Measurements from ENCODE around the gene ERCC6L.

Gene ERCC6L, protein sequence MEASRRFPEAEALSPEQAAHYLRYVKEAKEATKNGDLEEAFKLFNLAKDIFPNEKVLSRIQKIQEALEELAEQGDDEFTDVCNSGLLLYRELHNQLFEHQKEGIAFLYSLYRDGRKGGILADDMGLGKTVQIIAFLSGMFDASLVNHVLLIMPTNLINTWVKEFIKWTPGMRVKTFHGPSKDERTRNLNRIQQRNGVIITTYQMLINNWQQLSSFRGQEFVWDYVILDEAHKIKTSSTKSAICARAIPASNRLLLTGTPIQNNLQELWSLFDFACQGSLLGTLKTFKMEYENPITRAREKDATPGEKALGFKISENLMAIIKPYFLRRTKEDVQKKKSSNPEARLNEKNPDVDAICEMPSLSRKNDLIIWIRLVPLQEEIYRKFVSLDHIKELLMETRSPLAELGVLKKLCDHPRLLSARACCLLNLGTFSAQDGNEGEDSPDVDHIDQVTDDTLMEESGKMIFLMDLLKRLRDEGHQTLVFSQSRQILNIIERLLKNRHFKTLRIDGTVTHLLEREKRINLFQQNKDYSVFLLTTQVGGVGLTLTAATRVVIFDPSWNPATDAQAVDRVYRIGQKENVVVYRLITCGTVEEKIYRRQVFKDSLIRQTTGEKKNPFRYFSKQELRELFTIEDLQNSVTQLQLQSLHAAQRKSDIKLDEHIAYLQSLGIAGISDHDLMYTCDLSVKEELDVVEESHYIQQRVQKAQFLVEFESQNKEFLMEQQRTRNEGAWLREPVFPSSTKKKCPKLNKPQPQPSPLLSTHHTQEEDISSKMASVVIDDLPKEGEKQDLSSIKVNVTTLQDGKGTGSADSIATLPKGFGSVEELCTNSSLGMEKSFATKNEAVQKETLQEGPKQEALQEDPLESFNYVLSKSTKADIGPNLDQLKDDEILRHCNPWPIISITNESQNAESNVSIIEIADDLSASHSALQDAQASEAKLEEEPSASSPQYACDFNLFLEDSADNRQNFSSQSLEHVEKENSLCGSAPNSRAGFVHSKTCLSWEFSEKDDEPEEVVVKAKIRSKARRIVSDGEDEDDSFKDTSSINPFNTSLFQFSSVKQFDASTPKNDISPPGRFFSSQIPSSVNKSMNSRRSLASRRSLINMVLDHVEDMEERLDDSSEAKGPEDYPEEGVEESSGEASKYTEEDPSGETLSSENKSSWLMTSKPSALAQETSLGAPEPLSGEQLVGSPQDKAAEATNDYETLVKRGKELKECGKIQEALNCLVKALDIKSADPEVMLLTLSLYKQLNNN

DNA sequence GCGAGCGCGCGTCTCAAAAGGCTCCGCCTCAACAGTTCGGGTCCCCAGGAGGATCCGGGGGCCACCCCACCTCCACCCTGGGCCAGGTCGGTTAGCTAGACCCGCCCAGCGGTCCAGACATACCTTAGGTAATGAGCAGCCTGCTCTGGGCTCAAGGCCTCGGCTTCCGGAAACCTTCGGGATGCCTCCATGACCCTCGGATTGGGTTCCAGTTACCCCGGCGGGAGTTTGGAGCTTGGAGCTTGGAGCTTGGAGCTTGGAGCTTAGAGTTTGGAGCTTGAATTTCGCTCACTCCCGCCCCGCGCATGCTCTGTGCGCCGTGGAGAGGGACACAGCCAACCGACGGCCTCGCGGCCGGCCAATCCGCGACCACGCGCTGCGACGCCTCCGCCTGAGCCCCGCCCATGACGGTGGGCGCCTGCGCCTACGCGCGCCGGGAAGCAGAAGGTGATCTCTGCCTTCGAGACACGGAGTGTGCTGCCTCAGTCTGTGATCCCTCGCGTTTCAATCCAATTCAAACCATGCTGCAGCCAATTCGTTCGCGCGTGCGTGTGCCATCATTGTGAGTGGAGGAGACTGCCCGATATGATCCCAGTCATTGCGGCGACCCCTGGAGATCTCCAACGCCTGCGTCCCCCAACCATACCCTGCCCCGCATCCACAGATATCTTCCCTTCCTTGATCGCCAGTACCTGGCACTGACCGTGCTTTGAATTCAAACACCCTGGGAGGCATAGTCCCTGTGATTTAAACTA, at the start of gene ERCC6L:
TSS of gene ERCC6L (minus strand) at position 307 of the 755 bp plus-strand sequence. CDS start at position 191, 116 bp downstream.
- peak; percentile 96 for FAIRE-seq

DNA sequence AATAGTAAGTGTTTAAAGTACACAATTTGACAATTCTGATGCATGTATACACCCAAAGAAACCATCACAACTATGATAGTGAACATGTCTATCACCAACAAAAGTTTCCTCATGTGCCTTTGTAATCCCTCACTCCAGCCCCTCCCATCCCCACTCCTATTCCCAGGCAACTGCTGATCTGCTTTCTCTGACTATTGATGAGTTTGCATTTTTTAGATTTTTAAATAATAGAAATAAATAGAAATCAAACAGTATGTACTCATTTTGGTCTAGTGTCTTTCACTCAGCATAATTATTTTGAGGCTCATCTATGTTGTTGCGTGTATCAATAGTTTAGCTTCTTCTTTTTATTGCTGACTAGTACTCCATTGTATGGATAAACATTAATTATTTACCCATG, 43.5 kb upstream of the ERCC6L start:
- FAIRE-seq (no peak), DNase-seq (ENCODE audit: insufficient read length, low spot score) (no peak)

More for the DNA sequence above, at the start of gene ERCC6L:
- peak; percentile 82 for DNase-seq (ENCODE audit: insufficient read length, low spot score)

DNA sequence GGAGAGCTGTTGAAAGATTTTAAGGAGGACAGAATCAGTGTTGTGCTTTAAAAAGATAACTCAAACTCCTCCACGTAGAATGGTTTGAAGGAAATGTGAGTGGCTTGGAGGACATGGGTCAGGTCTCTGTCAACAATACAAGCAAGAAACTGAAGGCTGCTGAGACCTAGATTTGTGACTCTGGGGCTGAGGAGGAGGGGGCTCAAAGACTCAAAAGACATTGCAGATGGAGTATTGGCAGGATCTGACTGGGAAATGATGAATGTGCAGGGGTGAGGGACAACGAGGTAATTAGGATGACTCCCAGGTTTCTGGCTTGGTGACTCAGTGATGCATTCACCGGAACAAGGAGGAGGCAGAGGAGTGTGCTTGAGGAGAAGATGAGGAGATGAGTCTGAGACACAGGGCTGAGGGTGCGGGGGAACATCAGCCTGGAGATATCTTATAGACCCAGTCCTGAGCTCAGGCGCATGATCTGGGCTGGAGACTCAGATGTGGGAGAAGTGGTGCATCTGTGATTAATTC, 41.6 kb upstream of the ERCC6L start:
- FAIRE-seq (no peak), DNase-seq (ENCODE audit: insufficient read length, low spot score) (no peak)

DNA sequence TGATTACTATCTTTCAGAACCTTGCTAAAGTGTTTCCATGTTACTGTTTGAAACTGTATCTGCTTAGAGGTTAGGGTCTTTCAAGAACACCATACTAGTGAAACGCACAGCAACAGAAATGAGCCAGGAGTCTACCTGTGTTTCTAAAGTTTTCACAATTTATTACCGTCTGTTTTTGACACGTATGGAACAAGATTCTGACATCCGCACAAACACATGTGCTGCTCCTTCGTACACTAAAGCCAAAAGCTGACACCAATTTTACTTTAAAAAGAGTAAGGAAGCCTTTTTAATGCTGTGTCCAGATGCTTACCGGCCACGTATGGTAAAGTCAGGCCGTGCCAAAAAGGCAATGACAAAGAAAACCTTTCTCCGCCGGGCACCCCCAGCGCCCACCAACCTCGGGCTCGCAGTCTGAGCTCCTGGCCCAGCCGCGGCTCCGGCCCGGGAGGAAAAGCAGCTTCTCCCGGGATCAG, 37.7 kb upstream of the ERCC6L start:
- FAIRE-seq (peak; percentile 23), DNase-seq (ENCODE audit: insufficient read length, low spot score) (no peak)

DNA sequence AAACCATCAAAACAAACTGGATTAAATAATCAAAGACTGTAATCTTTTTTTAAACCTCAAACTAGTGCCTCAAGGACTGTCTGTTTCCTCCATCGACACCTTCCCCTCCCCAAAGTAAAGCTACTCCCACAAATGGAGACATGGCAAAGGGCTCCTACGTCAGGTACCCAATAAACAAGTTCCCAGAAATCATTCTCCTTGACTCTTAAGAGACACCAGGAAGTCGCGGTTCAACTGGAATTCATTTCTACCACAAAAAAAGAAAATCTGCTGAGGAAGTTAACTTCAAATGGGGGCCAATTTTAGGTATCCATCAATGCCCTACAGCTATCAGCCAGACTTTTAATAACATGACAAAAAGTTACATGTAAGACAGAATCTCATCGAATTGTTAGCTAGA, 35.7 kb upstream of the ERCC6L start:
- no peak for FAIRE-seq
- no peak for DNase-seq (ENCODE audit: insufficient read length, low spot score)

DNA sequence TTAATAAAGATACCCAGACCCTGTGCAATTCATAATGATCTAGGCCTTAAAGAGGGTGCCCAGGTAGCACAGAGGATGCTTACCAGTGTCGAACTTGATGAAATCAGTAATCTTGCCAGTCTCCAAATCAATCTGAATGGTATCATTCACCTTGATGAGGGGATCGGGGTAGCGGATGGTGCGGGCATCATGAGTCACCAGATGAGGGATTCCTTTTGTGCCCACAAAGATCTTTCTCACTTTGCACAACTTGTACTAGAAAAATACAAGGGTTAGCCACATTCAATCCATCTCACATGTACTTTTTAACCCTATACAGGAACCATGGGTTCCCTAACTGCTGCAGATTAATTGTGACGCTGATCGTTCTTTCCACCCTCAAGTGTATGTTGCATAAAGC, 34.9 kb upstream of the ERCC6L start:
- DNase-seq (ENCODE audit: insufficient read length, low spot score) (no peak), FAIRE-seq (no peak)

DNA sequence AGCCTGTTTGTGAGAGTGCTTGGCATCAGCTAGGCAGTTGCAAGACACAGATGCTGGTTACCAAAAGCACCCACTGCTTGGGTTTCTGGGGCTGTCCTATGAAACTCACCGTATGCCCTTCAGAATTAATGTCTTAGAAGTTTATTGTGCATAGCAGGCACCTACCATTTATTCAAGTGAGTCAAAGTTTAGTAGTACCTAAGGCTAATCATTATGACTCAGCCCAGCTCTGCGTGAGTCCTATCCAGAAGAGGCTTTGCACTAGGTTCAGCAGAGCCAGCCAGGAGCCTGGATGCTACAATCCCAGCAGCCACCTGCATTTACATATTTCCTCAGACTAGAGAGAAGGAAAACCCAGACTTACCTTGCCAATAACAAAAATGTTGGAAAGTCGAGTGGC, 34.0 kb upstream of the ERCC6L start:
- FAIRE-seq (no peak), DNase-seq (ENCODE audit: insufficient read length, low spot score) (no peak)

DNA sequence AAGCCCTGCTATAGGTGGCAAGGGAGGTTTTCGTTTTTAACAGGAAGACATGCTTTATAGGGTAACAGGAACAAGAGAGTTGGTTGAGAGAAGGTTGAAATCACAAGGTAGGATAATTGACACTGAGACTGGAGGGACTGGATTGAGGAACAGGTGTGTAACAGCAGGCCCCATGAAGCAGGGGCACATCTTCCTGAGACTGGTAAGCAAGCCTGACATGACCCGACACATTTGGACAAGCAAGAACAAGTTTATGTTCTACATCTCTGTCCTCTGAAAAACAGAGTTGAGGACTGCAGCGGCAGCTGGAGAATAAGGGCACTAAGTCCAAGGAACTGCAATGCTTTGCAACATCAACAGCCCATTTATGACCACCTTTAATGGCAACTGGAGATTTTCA, 33.0 kb upstream of the ERCC6L start:
- DNase-seq (ENCODE audit: insufficient read length, low spot score) (no peak), FAIRE-seq (no peak)

DNA sequence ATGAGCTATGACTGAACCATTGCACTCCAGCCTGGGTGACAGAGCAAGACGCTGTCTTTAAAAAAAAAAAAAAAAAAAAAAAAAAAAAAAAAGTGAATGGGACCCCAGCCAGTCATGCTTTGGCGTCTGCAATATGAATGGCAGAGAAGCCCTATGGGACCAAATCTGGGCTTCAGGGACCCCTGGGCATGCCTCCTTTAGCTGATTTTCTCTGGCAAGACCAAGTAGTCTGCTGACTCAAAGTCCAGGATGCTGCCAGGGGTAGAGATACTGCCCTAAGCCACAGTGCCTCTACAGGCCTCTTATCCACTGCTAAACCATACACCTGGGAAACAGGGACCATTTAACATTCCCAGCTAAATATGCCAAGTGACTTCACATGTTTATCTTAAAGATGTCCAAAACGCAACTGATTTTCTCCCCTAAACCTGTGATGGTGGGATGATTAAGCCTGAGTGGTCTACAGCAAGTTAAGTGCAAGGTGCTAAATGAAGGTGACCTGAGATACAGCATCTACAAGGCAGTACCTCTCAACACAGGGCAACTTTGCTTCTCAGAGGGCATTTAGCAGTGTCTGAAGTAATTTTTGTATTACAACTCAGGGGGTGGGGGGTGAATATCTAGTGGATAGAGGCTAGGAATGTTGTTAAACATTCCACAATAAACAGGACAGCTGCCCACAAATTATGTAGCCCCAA, 32.4 kb upstream of the ERCC6L start:
- DNase-seq (ENCODE audit: insufficient read length, low spot score) (no peak), FAIRE-seq (no peak)

DNA sequence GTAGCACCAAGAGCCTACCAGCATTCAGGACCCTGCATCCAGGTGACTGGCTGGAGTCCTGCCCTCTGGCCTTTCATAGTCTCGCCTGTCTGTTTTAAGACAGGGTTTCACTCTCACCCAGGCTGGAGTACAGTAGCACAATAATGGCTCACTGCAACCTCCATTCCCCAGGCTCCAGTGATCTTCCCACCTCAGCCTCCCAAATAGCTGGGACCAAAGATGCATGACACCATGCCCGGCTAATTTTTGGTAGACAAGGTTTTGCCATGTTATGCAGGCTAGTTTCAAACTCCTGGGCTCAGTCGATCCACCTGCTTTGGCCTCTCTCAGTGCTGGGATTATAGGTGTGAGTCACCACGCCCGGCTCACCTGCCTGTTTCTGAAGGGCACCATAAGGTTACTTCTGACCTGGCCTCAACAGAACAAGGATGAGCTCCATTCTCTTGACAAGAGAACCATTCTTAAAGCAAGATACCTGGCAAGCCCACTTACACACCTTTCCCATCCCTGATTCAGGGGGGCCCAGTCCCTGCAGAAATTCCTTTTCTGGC, 31.6 kb upstream of the ERCC6L start:
- DNase-seq (ENCODE audit: insufficient read length, low spot score), result no peak
- FAIRE-seq, result no peak

DNA sequence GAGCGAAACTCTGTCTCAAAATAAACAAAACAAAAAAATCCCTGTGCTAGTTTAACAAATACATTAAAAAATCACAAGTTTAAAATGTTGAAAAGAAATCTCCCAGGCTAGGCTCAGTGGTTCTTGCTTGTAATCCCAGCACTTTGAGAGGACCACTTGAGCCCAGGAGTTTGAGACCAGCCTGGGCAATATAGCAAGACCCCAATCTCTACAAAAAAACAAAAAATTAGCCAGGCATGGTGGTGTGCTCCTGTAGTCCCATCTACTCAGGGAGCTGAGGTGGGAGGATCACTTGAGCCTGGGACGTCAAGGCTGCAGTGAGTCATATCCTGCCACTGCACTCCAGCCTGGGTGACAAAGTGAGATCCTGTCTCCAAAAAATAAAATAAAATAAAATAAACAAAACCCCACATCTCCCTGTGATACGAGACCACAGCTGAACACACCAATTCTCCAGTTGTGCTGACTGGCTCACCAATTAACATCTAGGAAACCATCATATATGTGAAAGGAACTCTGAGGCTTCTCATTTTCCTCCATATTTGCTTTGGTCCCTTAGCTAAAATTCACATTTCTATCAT, 30.9 kb upstream of the ERCC6L start:
- DNase-seq (ENCODE audit: insufficient read length, low spot score), result no peak
- FAIRE-seq, result no peak

DNA sequence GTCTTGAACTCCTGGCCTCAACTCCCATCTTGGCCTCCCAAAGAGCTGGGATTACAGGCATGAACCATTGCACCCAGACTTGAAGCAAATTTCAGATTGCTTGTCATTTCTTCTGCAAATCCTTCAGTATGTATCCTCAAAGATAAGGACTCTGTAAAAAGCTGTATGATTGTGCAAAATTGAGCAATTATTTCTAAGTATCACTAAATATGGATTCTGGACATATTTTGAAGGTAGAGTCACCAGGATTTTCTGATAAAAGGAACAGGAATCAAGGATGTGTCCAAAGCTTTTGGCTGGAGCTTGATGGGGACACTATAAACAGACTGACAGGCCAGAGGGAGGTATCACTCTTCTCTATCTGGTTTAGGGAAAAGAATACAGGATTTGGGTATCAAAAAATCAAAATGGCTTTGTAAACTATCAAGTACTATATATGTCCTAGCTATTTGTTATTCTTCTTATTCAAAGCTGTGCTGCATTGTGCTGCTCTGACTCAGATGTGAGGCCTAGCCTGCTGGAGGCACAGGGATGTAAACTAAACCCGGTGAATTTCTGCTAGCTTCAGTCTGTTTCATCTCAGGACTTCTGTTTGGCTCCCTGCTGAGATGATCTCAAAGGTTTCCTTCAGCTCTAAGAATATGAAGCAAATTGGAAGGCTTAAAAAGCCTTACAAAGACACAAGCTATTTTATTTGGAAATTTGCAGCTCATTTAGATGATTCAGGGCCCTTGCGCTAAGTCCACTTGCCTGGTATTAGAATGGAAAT, 30.0 kb upstream of the ERCC6L start:
- DNase-seq (ENCODE audit: insufficient read length, low spot score) (no peak), FAIRE-seq (no peak)

DNA sequence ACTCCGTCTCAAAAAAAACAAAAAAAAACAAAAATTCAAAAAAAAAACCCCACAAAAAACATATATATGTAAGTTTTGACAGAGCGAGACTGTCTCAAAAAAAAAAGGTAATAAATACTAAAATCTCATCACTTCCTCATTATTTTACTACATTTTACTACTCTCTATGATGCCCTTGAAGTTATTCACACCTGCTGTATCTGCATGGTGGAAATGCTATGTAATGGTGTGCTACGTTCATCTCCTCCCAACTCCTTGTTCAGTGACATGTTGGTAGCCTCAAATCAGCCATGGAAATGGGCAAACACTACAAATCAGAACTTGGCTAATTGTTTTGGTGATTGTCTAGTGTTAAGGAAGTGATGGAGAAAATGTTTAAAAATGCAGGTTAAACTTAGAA, 26.4 kb upstream of the ERCC6L start:
- DNase-seq (ENCODE audit: insufficient read length, low spot score) (no peak), FAIRE-seq (peak; percentile 57)

DNA sequence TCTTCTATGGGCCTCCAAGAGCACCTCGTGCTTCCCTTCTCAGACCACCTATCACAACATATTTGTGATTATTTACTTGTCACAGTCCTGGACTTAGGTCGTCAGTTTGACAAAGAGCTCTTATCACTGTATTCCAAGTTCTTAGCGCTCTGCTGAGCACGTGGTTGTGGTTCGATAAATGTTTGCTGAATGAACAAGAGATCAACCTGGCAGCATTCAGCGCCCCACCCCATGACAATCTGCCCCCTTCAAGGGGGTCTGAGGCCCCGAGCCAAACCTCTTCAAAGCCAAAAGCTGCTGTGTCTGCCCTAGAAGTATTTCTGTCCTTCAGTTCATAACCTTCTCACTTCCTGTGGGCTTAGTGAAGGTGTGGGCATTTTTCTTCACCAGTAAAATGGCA, 23.2 kb upstream of the ERCC6L start:
- FAIRE-seq (no peak), DNase-seq (ENCODE audit: insufficient read length, low spot score) (no peak)

DNA sequence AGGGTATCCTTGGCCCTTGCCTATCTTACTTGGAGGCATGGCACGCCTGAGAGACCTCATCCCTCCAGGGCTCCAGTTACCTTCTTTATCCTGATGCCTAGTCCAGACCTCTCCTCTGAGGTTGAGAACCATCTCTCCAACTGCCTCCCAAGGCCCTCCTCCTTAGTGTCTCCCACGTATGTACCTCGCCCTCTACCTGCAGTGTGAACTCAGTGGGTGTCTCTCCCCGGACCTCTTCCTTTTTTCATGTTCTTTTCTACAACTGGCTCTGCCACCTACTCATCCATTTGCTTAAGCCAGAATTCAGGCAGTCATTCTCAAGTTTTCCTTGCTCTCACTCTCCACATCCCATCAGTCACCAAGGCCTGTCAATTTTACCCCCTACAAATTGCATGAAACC, 21.6 kb upstream of the ERCC6L start:
- FAIRE-seq, result no peak

DNA sequence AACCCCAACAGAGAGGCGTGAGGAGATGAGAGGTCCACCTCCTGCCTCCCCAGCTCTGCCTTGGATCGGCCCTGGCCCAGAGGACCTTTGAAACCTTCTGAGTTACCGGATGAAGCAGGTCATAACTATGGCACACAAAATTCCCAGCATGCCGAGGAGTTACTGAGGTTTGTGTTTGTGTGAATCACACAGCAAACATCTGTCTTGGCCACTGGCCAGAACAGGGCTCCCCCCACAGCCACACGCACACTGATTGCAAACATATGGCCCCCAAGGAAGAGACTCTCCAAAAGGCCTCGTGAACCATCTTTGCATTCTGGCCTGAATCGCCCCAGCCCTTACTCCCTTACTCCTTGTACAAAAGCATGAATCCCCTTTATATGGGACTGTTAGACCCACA, 19.3 kb upstream of the ERCC6L start:
- no peak for FAIRE-seq
- DNase-seq (ENCODE audit: insufficient read length, low spot score), result no peak

More for the DNA sequence above, 21.6 kb upstream of the ERCC6L start:
- DNase-seq (ENCODE audit: insufficient read length, low spot score), result no peak

DNA sequence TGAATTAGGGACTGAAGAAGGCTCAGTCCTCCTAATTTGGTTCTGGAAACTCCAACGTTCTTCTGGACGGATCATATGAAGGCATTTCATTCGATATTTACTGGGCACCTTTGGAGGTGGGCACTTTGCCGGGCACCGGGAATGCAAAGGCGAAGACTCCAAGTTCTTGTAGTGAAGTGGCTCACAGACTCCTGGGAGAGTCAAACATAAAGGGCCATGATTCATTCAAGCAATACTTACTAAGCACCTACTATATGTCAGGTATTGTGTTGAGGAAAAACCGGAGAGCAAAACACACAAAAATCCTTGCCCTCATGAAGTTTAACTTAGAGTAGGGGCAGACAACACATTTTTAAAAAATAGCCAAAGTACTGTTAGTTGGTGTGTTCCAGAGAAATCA, 17.0 kb upstream of the ERCC6L start:
- FAIRE-seq, result no peak
- no peak for DNase-seq (ENCODE audit: insufficient read length, low spot score)

DNA sequence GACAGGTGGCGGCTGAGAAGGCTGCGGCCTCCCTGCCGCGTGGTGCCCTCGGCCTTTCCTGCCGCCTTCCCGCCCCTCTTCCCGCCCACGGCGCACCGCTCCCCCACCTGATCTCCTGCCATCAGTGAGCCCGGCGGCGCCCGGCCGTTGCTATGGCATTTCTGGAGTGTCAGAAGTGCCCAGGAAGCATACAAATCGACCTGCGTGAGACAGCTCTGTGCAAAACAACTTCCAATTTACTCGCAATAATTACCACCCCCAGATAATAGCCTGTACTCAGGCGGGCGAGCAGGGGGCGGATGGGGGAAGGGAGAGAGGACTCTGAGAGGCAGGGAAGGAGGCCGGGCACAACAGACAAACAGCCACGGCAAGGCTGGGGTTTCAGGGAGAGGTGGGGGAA, 16.6 kb upstream of the ERCC6L start:
- DNase-seq (ENCODE audit: insufficient read length, low spot score) (no peak), FAIRE-seq (no peak)

Measured in GM19239 (cell line).